WI38 (cell line): ENCODE results near the gene USP35.

ENCODE experiments used
- H3K4me3 ChIP-seq: 2 replicates; pipeline ENCODE4 v1.5.1; 2011; ENCODE audit warnings: low read depth, mild to moderate bottlenecking, control low read depth, low read length
- TF ChIP-seq, protein P1 (sequence below): IDR thresholded peaks from 2 replicates; pipeline ENCODE4 v1.5.1; 2012; ENCODE audit warnings: low read depth, mild to moderate bottlenecking, control low read depth, low read length

The USP35 gene

GRCh38 chr11:78262691-78263090, 74.0 kb downstream of the USP35 start:
- TF ChIP-seq, protein P1, sequence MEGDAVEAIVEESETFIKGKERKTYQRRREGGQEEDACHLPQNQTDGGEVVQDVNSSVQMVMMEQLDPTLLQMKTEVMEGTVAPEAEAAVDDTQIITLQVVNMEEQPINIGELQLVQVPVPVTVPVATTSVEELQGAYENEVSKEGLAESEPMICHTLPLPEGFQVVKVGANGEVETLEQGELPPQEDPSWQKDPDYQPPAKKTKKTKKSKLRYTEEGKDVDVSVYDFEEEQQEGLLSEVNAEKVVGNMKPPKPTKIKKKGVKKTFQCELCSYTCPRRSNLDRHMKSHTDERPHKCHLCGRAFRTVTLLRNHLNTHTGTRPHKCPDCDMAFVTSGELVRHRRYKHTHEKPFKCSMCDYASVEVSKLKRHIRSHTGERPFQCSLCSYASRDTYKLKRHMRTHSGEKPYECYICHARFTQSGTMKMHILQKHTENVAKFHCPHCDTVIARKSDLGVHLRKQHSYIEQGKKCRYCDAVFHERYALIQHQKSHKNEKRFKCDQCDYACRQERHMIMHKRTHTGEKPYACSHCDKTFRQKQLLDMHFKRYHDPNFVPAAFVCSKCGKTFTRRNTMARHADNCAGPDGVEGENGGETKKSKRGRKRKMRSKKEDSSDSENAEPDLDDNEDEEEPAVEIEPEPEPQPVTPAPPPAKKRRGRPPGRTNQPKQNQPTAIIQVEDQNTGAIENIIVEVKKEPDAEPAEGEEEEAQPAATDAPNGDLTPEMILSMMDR: no peak
- no peak overlapping the region for H3K4me3 ChIP-seq
